Left lung (tissue), 8 donors: Measurements from ENCODE around the gene LRRC26. TPM values are rescaled to one million over a fixed set of nuclear protein-coding genes. Genes with fewer than 3 reads are reported as not detected.

Experiments
- microRNA-seq, 2 donors: library from miRNA; unstranded; fragments of <30 nt; microRNA quantifications; one replicate each; pipeline ENCODE4, GENCODE V29; 2019
- polyA plus RNA-seq, 6 donors: library from polyadenylated mRNA; unstranded; fragments of 120-200 nt; gene quantifications; one replicate each; pipeline ENCODE4 v1.2.1, GENCODE V29; 2013; ENCODE audit not compliant: insufficient read length in 6 of 6
- total RNA-seq, 2 donors: library from RNA; stranded (reverse); fragmentation: NEBNext Ultra II Directional; extraction: Animal tissue kit (Norgen Biotek cat#: 25700); gene quantifications; one replicate each; pipeline ENCODE4 v1.2.1, GENCODE V29; 2021
- donor health status: DM: no; HTN: yes; CAD: no.
- donor health status: DM: no; HTN: no; CAD: no.

The LRRC26 gene
- total and polyA plus RNA-seq, 8 donors = 0.23 to 0.63 (median 0.40) TPM; not detected in 4

Small RNA genes within 50 kb of the gene (microRNA-seq; reads per million reads assigned to microRNA genes)
- 0 to 0.17 reads per million in 2 donors for gene MIR3621

Other genes with a start within 250 kb of the LRRC26 start
Only the 30 nearest of the 31 such genes appear.
- gene C8G, start 224.8 kb downstream of the LRRC26 start, total RNA-seq = 1 to 10 TPM; 1.2 TPM
- under 1 TPM; 0.47 to 0.90 (median 0.72) TPM for gene C8G, start 224.8 kb downstream of the LRRC26 start, polyA plus RNA-seq
- gene LCN12, start 217.8 kb downstream of the LRRC26 start, total RNA-seq = 1 to 10 TPM; 2.1 to 4.5 TPM
- gene LCN12, start 217.8 kb downstream of the LRRC26 start, polyA plus RNA-seq = 10 to 100 TPM in 5 of 6 donors, 1 to 10 TPM in 1; 7.0 to 28.0 (median 17.6) TPM
- gene PTGDS, start 192.5 kb downstream of the LRRC26 start, total RNA-seq = 100 to 1,000 TPM; 133 to 137 TPM
- gene PTGDS, start 192.5 kb downstream of the LRRC26 start, polyA plus RNA-seq = 10 to 100 TPM; 23.7 to 59.8 (median 31.2) TPM
- gene LCNL1, start 187.1 kb downstream of the LRRC26 start, total RNA-seq = 1 to 10 TPM; 2.0 to 2.3 TPM
- gene LCNL1, start 187.1 kb downstream of the LRRC26 start, polyA plus RNA-seq = 1 to 10 TPM in 4 of 6 donors, under 1 TPM in 2; 0.38 to 2.7 (median 1.1) TPM
- gene PAXX, start 177.6 kb downstream of the LRRC26 start, total RNA-seq = 10 to 100 TPM; 34.2 to 56.6 TPM
- 10 to 100 TPM; 28.1 to 47.6 (median 33.7) TPM for gene PAXX, start 177.6 kb downstream of the LRRC26 start, polyA plus RNA-seq
- gene CLIC3, start 173.5 kb downstream of the LRRC26 start, total RNA-seq = 10 to 100 TPM; 39.7 to 85.4 TPM
- 10 to 100 TPM; 30.7 to 56.2 (median 42.2) TPM for gene CLIC3, start 173.5 kb downstream of the LRRC26 start, polyA plus RNA-seq
- gene ABCA2, start 141.8 kb downstream of the LRRC26 start, total RNA-seq = 10 to 100 TPM; 34.5 to 34.8 TPM
- gene ABCA2, start 141.8 kb downstream of the LRRC26 start, polyA plus RNA-seq = 10 to 100 TPM; 20.8 to 33.8 (median 28.6) TPM
- 1 to 10 TPM in 1 of 2 donors, under 1 TPM in 1; 0.17 to 2.9 TPM for gene FUT7, start 138.0 kb downstream of the LRRC26 start, total RNA-seq
- under 1 TPM in 3 of 6 donors, not detected in 3; 0.08 to 0.11 (median 0.09) TPM for gene FUT7, start 138.0 kb downstream of the LRRC26 start, polyA plus RNA-seq
- gene NPDC1, start 123.9 kb downstream of the LRRC26 start, total RNA-seq = 100 to 1,000 TPM; 104 to 105 TPM
- 10 to 100 TPM; 24.4 to 48.9 (median 25.2) TPM for gene NPDC1, start 123.9 kb downstream of the LRRC26 start, polyA plus RNA-seq
- under 1 TPM; 0.71 to 0.87 TPM for gene ENTPD2, start 116.0 kb downstream of the LRRC26 start, total RNA-seq
- 1 to 10 TPM; 1.7 to 4.7 (median 3.0) TPM for gene ENTPD2, start 116.0 kb downstream of the LRRC26 start, polyA plus RNA-seq
- 1 to 10 TPM; 2.7 to 4.6 TPM for gene SAPCD2, start 99.5 kb downstream of the LRRC26 start, total RNA-seq
- 10 to 100 TPM in 3 of 6 donors, 1 to 10 TPM in 3; 8.5 to 15.1 (median 10.4) TPM for gene SAPCD2, start 99.5 kb downstream of the LRRC26 start, polyA plus RNA-seq
- gene UAP1L1, start 92.5 kb downstream of the LRRC26 start, total RNA-seq = 10 to 100 TPM; 28.1 to 43.1 TPM
- 1 to 10 TPM; 4.6 to 8.8 (median 6.0) TPM for gene UAP1L1, start 92.5 kb downstream of the LRRC26 start, polyA plus RNA-seq
- 10 to 100 TPM; 51.5 to 54.9 TPM for gene MAN1B1, start 83.1 kb downstream of the LRRC26 start, total RNA-seq
- gene MAN1B1, start 83.1 kb downstream of the LRRC26 start, polyA plus RNA-seq = 10 to 100 TPM; 62.7 to 74.9 (median 66.9) TPM
- gene DPP7, start 55.3 kb downstream of the LRRC26 start, total RNA-seq = 100 to 1,000 TPM; 144 to 165 TPM
- 10 to 100 TPM; 35.8 to 53.6 (median 47.7) TPM for gene DPP7, start 55.3 kb downstream of the LRRC26 start, polyA plus RNA-seq
- gene GRIN1, start 30.9 kb downstream of the LRRC26 start, total RNA-seq = under 1 TPM; 0.17 to 0.55 TPM
- under 1 TPM; 0.15 to 0.38 (median 0.28) TPM for gene GRIN1, start 30.9 kb downstream of the LRRC26 start, polyA plus RNA-seq
- not detected for gene TMEM210, start 2.0 kb upstream of the LRRC26 start, total RNA-seq
- not detected for gene TMEM210, start 2.0 kb upstream of the LRRC26 start, polyA plus RNA-seq
- 10 to 100 TPM; 43.5 to 52.3 TPM for gene ANAPC2, start 18.5 kb upstream of the LRRC26 start, total RNA-seq
- gene ANAPC2, start 18.5 kb upstream of the LRRC26 start, polyA plus RNA-seq = 10 to 100 TPM; 42.1 to 58.8 (median 44.3) TPM
- gene SSNA1, start 18.6 kb upstream of the LRRC26 start, total RNA-seq = 10 to 100 TPM; 59.1 to 68.0 TPM
- 10 to 100 TPM; 38.7 to 53.6 (median 52.1) TPM for gene SSNA1, start 18.6 kb upstream of the LRRC26 start, polyA plus RNA-seq
- 10 to 100 TPM; 21.6 to 21.7 TPM for gene TPRN, start 30.7 kb upstream of the LRRC26 start, total RNA-seq
- 10 to 100 TPM in 3 of 6 donors, 1 to 10 TPM in 3; 6.7 to 13.8 (median 9.4) TPM for gene TPRN, start 30.7 kb upstream of the LRRC26 start, polyA plus RNA-seq
- 10 to 100 TPM; 30.6 to 31.7 TPM for gene TMEM203, start 35.6 kb upstream of the LRRC26 start, total RNA-seq
- 10 to 100 TPM; 30.4 to 37.8 (median 33.3) TPM for gene TMEM203, start 35.6 kb upstream of the LRRC26 start, polyA plus RNA-seq
- gene NDOR1, start 35.6 kb upstream of the LRRC26 start, total RNA-seq = 10 to 100 TPM; 16.5 to 19.5 TPM
- 10 to 100 TPM in 3 of 6 donors, 1 to 10 TPM in 3; 9.1 to 15.4 (median 10.2) TPM for gene NDOR1, start 35.6 kb upstream of the LRRC26 start, polyA plus RNA-seq
- 1 to 10 TPM; 4.9 to 7.5 TPM for gene RNF208, start 52.2 kb upstream of the LRRC26 start, total RNA-seq
- 1 to 10 TPM; 4.0 to 7.8 (median 5.9) TPM for gene RNF208, start 52.2 kb upstream of the LRRC26 start, polyA plus RNA-seq
- gene CYSRT1, start 55.1 kb upstream of the LRRC26 start, total RNA-seq = under 1 TPM; 0.44 to 0.50 TPM
- gene CYSRT1, start 55.1 kb upstream of the LRRC26 start, polyA plus RNA-seq = 1 to 10 TPM; 1.4 to 3.7 (median 2.8) TPM
- gene RNF224, start 57.5 kb upstream of the LRRC26 start, total RNA-seq = under 1 TPM; 0.15 to 0.18 TPM
- gene RNF224, start 57.5 kb upstream of the LRRC26 start, polyA plus RNA-seq = 1 to 10 TPM; 1.7 to 4.8 (median 3.5) TPM
- under 1 TPM in 1 of 2 donors, not detected in 1; 0.12 TPM for gene SLC34A3, start 60.9 kb upstream of the LRRC26 start, total RNA-seq
- gene SLC34A3, start 60.9 kb upstream of the LRRC26 start, polyA plus RNA-seq = 1 to 10 TPM; 1.0 to 2.8 (median 2.1) TPM
- gene TUBB4B, start 71.2 kb upstream of the LRRC26 start, total RNA-seq = 100 to 1,000 TPM; 245 to 337 TPM
- 100 to 1,000 TPM; 196 to 315 (median 237) TPM for gene TUBB4B, start 71.2 kb upstream of the LRRC26 start, polyA plus RNA-seq
- gene STPG3, start 81.2 kb upstream of the LRRC26 start, total RNA-seq = not detected
- gene STPG3, start 81.2 kb upstream of the LRRC26 start, polyA plus RNA-seq = 1 to 10 TPM in 3 of 6 donors, under 1 TPM in 3; 0.69 to 1.4 (median 0.89) TPM
- 10 to 100 TPM; 47.8 to 49.7 TPM for gene NELFB, start 85.3 kb upstream of the LRRC26 start, total RNA-seq
- 10 to 100 TPM; 52.9 to 62.9 (median 56.8) TPM for gene NELFB, start 85.3 kb upstream of the LRRC26 start, polyA plus RNA-seq
- gene TOR4A, start 107.7 kb upstream of the LRRC26 start, total RNA-seq = 10 to 100 TPM; 31.8 to 38.5 TPM
- gene TOR4A, start 107.7 kb upstream of the LRRC26 start, polyA plus RNA-seq = 10 to 100 TPM in 4 of 6 donors, 1 to 10 TPM in 2; 8.5 to 13.4 (median 11.0) TPM
- gene NRARP, start 132.2 kb upstream of the LRRC26 start, total RNA-seq = 10 to 100 TPM; 11.3 to 15.2 TPM
- gene NRARP, start 132.2 kb upstream of the LRRC26 start, polyA plus RNA-seq = 10 to 100 TPM in 2 of 6 donors, 1 to 10 TPM in 4; 7.0 to 11.1 (median 9.0) TPM